ENCODE results near the gene IL23R.

GRCh38 chr1:67175530-67176087 is 9.4 kb downstream of the IL23R start:
- TF ChIP-seq CTCF (IDR thresholded peaks at IDR 0.05 in 4 of 5, conservative IDR thresholded peaks at IDR 0.05 in 1 of 5) (no peak), POLR2A (IDR thresholded peaks at IDR 0.05) (no peak)

Data from gastrocnemius medialis (tissue), 4 donors.